Thyroid gland (tissue), 4 donors: ENCODE results near the gene PALM3.

Experiments used
- CTCF ChIP-seq, 6 experiments: fragments of 200-600 bp in 3 of 6; fragments of 450-650 bp in 3 of 6; sonication (generic) in 3 of 6; IDR thresholded peaks; one replicate each; pipeline ENCODE4 v1.5.1; 2016 to 2019; ENCODE audit warnings: antibody characterized with exemption in 6 of 6, mild to moderate bottlenecking in 2 of 6, inconsistent platforms in 1 of 6, moderate library complexity in 1 of 6
- POLR2A ChIP-seq, 2 donors: fragments of 450-650 bp; IDR thresholded peaks; one replicate each; pipeline ENCODE4 v1.6.1; 2017; ENCODE audit warnings: antibody characterized with exemption in 2 of 2, mild to moderate bottlenecking in 2 of 2, moderate library complexity in 1 of 2

- no peak for TF ChIP-seq CTCF (IDR thresholded peaks at IDR 0.05)
- no peak for TF ChIP-seq POLR2A (IDR thresholded peaks at IDR 0.05)
These were observed 33.9 kb downstream of the PALM3 start, which contains the start of gene RLN3 for GRCh38 chr19:14027856-14028450.
